WTC11 (cell line): ENCODE data around the gene TEC. TPM values are rescaled to one million over a fixed set of nuclear protein-coding genes. Genes with fewer than 3 reads are reported as not detected.

Experiments
- ATAC-seq: fragments of 200-7000 bp; cut with Tn5 transposase; 2 replicates; pipeline ENCODE4 v1.10.0; 2021; ENCODE audit warnings: mild to moderate bottlenecking, moderate library complexity
- CTCF ChIA-PET: fragments of 300-600 bp; sonication (Branson Sonifier 250); formaldehyde crosslinking; loops from one replicate; lab custom pipeline; 2021; ENCODE audit warnings: antibody characterized with exemption; lab: Charles Lee
- POLR2A ChIA-PET: fragments of 350-600 bp; sonication (Branson Sonifier 250); formaldehyde crosslinking; loops from one replicate; lab custom pipeline; 2021; ENCODE audit warnings: antibody characterized with exemption; lab: Charles Lee
- DNase-seq: peaks from one replicate; pipeline ENCODE4 v3.0.0; 2021; ENCODE audit warnings: low spot score
- H3K27ac Mint-ChIP-seq: 2 replicates; pipeline ENCODE4 v1.8.0; 2021; ENCODE audit warnings: mixed read lengths
- H3K27me3 Mint-ChIP-seq: 2 replicates; pipeline ENCODE4 v1.8.0; 2021; ENCODE audit warnings: low read depth, mild to moderate bottlenecking, moderate library complexity, mixed read lengths
- H3K36me3 Mint-ChIP-seq: 2 replicates; pipeline ENCODE4 v1.8.0; 2021; ENCODE audit warnings: mixed read lengths
- H3K4me1 Mint-ChIP-seq: 2 replicates; pipeline ENCODE4 v1.8.0; 2022; ENCODE audit warnings: mixed read lengths
- H3K4me3 Mint-ChIP-seq: 2 replicates; pipeline ENCODE4 v1.8.0; 2021; ENCODE audit warnings: mild to moderate bottlenecking, moderate library complexity, mixed read lengths
- H3K9me3 Mint-ChIP-seq: 2 replicates; pipeline ENCODE4 v1.8.0; 2021; ENCODE audit warnings: mixed read lengths
- ATF1 ChIP-seq: sonication (generic); formaldehyde crosslinking; IDR thresholded peaks from 2 replicates; pipeline ENCODE4 v1.8.1; 2023; ENCODE audit warnings: mild to moderate bottlenecking, moderate library complexity, missing genetic modification reagents
- ATF2 ChIP-seq: sonication (generic); formaldehyde crosslinking; IDR thresholded peaks from 2 replicates; pipeline ENCODE4 v1.8.1; 2022; ENCODE audit warnings: low read depth, missing genetic modification reagents, borderline replicate concordance
- E2F4 ChIP-seq: sonication (generic); formaldehyde crosslinking; IDR thresholded peaks from 2 replicates; pipeline ENCODE4 v1.8.1; 2022; ENCODE audit warnings: low read depth, mild to moderate bottlenecking, moderate library complexity, missing genetic modification reagents, borderline replicate concordance
- EMX1 ChIP-seq: fragments of 250-450 bp; sonication (Bioruptor Pico); IDR thresholded peaks from 2 replicates; pipeline ENCODE4 v1.8.0; 2021; ENCODE audit warnings: mild to moderate bottlenecking
- ERG ChIP-seq: fragments of 250-450 bp; sonication (Bioruptor Pico); IDR thresholded peaks from 2 replicates; pipeline ENCODE4 v1.8.0; 2021; ENCODE audit warnings: mild to moderate bottlenecking
- GABPB1 ChIP-seq: sonication (generic); formaldehyde crosslinking; IDR thresholded peaks from 2 replicates; pipeline ENCODE4 v1.8.1; 2023; ENCODE audit warnings: mild to moderate bottlenecking, missing genetic modification reagents
- MLX ChIP-seq: sonication (generic); formaldehyde crosslinking; IDR thresholded peaks from 2 replicates; pipeline ENCODE4 v1.8.1; 2023; ENCODE audit warnings: mild to moderate bottlenecking, missing genetic modification reagents, moderate library complexity
- NFATC4 ChIP-seq: fragments of 250-450 bp; sonication (Bioruptor Pico); IDR thresholded peaks from 2 replicates; pipeline ENCODE4 v1.9.0; 2021; ENCODE audit warnings: mild to moderate bottlenecking
- NFE2L1 ChIP-seq: sonication (generic); formaldehyde crosslinking; IDR thresholded peaks from 2 replicates; pipeline ENCODE4 v1.8.1; 2023; ENCODE audit warnings: missing genetic modification reagents
- SMAD3 ChIP-seq: sonication (generic); formaldehyde crosslinking; IDR thresholded peaks from 2 replicates; pipeline ENCODE4 v1.8.0; 2022; ENCODE audit warnings: missing genetic modification reagents, mild to moderate bottlenecking, borderline replicate concordance
- TEAD1 ChIP-seq: sonication (generic); formaldehyde crosslinking; IDR thresholded peaks from 2 replicates; pipeline ENCODE4 v1.8.0; 2022; ENCODE audit warnings: mild to moderate bottlenecking, missing genetic modification reagents
- TEAD4 ChIP-seq: sonication (generic); formaldehyde crosslinking; IDR thresholded peaks from 2 replicates; pipeline ENCODE4 v1.8.0; 2022; ENCODE audit warnings: mild to moderate bottlenecking, missing genetic modification reagents
- TP53 ChIP-seq: sonication (generic); formaldehyde crosslinking; IDR thresholded peaks from 2 replicates; pipeline ENCODE4 v1.8.1; 2023; ENCODE audit warnings: mild to moderate bottlenecking, missing genetic modification reagents
- ZBTB21 ChIP-seq: sonication (generic); formaldehyde crosslinking; IDR thresholded peaks from 2 replicates; pipeline ENCODE4 v1.8.1; 2023; ENCODE audit warnings: mild to moderate bottlenecking, missing genetic modification reagents, borderline replicate concordance
- ZNF232 ChIP-seq: sonication (generic); formaldehyde crosslinking; IDR thresholded peaks from 2 replicates; pipeline ENCODE4 v1.8.0; 2022; ENCODE audit warnings: mild to moderate bottlenecking, missing genetic modification reagents
- ZNF281 ChIP-seq: sonication (generic); formaldehyde crosslinking; IDR thresholded peaks from 2 replicates; pipeline ENCODE4 v1.8.0; 2023; ENCODE audit warnings: mild to moderate bottlenecking, missing genetic modification reagents
- ZNF396 ChIP-seq: fragments of 250-450 bp; sonication (Bioruptor Pico); IDR thresholded peaks from 2 replicates; pipeline ENCODE4 v1.8.0; 2021; ENCODE audit warnings: mild to moderate bottlenecking, moderate library complexity, borderline replicate concordance
- ZNF671 ChIP-seq: fragments of 250-450 bp; sonication (Bioruptor Pico); IDR thresholded peaks from 2 replicates; pipeline ENCODE4 v1.8.0; 2021; ENCODE audit warnings: mild to moderate bottlenecking
- total RNA-seq: library from RNA; stranded (reverse); gene quantifications from 3 replicates; pipeline ENCODE4 v1.2.3, GENCODE V29; 2021
- TF ChIP-seq, protein P1 (sequence below): sonication (generic); formaldehyde crosslinking; conservative IDR thresholded peaks from 2 replicates; pipeline ENCODE4 v1.8.1; 2023; ENCODE audit warnings: mild to moderate bottlenecking, low read depth, missing genetic modification reagents, moderate library complexity
- TF ChIP-seq, protein P2 (sequence below): sonication (generic); formaldehyde crosslinking; IDR thresholded peaks from 2 replicates; pipeline ENCODE4 v1.8.1; 2023; ENCODE audit warnings: mild to moderate bottlenecking, missing genetic modification reagents
- TF ChIP-seq, protein P3 (sequence below): sonication (generic); formaldehyde crosslinking; IDR thresholded peaks from 2 replicates; pipeline ENCODE4 v1.8.0; 2023; ENCODE audit warnings: missing genetic modification reagents, mild to moderate bottlenecking, borderline replicate concordance

The TEC gene
- total RNA-seq, 1 experiment from 2014 or later: 8.8 TPM

GRCh38 chr4:48242511-48243195 is 27.0 kb downstream of the TEC start (continued):
- TF ChIP-seq MLX (CRISPR knock-in tag) (no peak), ERG (CRISPR knock-in tag) (no peak), ZBTB21 (no peak), EMX1 (CRISPR knock-in tag) (no peak), TP53 (CRISPR knock-in tag) (no peak), E2F4 (CRISPR knock-in tag) (no peak), ATF1 (CRISPR knock-in tag) (no peak), SMAD3 (CRISPR knock-in tag) (no peak), TEAD1 (no peak), NFATC4 (no peak), ATF2 (CRISPR knock-in tag) (no peak)
- TF ChIP-seq, protein P1, sequence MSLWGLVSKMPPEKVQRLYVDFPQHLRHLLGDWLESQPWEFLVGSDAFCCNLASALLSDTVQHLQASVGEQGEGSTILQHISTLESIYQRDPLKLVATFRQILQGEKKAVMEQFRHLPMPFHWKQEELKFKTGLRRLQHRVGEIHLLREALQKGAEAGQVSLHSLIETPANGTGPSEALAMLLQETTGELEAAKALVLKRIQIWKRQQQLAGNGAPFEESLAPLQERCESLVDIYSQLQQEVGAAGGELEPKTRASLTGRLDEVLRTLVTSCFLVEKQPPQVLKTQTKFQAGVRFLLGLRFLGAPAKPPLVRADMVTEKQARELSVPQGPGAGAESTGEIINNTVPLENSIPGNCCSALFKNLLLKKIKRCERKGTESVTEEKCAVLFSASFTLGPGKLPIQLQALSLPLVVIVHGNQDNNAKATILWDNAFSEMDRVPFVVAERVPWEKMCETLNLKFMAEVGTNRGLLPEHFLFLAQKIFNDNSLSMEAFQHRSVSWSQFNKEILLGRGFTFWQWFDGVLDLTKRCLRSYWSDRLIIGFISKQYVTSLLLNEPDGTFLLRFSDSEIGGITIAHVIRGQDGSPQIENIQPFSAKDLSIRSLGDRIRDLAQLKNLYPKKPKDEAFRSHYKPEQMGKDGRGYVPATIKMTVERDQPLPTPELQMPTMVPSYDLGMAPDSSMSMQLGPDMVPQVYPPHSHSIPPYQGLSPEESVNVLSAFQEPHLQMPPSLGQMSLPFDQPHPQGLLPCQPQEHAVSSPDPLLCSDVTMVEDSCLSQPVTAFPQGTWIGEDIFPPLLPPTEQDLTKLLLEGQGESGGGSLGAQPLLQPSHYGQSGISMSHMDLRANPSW: no peak
- TF ChIP-seq, protein P2, sequence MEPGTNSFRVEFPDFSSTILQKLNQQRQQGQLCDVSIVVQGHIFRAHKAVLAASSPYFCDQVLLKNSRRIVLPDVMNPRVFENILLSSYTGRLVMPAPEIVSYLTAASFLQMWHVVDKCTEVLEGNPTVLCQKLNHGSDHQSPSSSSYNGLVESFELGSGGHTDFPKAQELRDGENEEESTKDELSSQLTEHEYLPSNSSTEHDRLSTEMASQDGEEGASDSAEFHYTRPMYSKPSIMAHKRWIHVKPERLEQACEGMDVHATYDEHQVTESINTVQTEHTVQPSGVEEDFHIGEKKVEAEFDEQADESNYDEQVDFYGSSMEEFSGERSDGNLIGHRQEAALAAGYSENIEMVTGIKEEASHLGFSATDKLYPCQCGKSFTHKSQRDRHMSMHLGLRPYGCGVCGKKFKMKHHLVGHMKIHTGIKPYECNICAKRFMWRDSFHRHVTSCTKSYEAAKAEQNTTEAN (CRISPR knock-in tag): no peak

- POLR2A ChIA-PET: no interaction called here
- CTCF ChIA-PET: no interaction called here
- Mint-ChIP-seq H3K4me1 (peaks cover 4% of the 10 kb centered on the region; the same call in 1 of the 2 replicates), H3K27ac (no peak overlapping the region), H3K27me3 (no peaks in the 10 kb centered on the region), H3K36me3 (peaks cover 5% of the 10 kb centered on the region), H3K4me3 (no peak overlapping the region), H3K9me3 (peaks cover 5% of the 10 kb centered on the region; the same call in 1 of the 2 replicates)
- DNase-seq: no peak
- ATAC-seq: no peak
- no peak for TF ChIP-seq GABPB1 (CRISPR knock-in tag)
- TF ChIP-seq ZNF281: no peak
- TF ChIP-seq TP53 (CRISPR knock-in tag): no peak
- no peak for TF ChIP-seq ZNF396 (CRISPR knock-in tag)
- no peak for TF ChIP-seq NFE2L1 (CRISPR knock-in tag)
- TF ChIP-seq, protein P3, sequence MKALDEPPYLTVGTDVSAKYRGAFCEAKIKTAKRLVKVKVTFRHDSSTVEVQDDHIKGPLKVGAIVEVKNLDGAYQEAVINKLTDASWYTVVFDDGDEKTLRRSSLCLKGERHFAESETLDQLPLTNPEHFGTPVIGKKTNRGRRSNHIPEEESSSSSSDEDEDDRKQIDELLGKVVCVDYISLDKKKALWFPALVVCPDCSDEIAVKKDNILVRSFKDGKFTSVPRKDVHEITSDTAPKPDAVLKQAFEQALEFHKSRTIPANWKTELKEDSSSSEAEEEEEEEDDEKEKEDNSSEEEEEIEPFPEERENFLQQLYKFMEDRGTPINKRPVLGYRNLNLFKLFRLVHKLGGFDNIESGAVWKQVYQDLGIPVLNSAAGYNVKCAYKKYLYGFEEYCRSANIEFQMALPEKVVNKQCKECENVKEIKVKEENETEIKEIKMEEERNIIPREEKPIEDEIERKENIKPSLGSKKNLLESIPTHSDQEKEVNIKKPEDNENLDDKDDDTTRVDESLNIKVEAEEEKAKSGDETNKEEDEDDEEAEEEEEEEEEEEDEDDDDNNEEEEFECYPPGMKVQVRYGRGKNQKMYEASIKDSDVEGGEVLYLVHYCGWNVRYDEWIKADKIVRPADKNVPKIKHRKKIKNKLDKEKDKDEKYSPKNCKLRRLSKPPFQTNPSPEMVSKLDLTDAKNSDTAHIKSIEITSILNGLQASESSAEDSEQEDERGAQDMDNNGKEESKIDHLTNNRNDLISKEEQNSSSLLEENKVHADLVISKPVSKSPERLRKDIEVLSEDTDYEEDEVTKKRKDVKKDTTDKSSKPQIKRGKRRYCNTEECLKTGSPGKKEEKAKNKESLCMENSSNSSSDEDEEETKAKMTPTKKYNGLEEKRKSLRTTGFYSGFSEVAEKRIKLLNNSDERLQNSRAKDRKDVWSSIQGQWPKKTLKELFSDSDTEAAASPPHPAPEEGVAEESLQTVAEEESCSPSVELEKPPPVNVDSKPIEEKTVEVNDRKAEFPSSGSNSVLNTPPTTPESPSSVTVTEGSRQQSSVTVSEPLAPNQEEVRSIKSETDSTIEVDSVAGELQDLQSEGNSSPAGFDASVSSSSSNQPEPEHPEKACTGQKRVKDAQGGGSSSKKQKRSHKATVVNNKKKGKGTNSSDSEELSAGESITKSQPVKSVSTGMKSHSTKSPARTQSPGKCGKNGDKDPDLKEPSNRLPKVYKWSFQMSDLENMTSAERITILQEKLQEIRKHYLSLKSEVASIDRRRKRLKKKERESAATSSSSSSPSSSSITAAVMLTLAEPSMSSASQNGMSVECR: no peak
- no peak for TF ChIP-seq ZNF232 (CRISPR knock-in tag)
- no peak for TF ChIP-seq TEAD4 (CRISPR knock-in tag)
- TF ChIP-seq ZNF671 (CRISPR knock-in tag): no peak
Observed at GRCh38 chr4:48241731-48242130, 27.9 kb downstream of the TEC start.
